HG03342 (cell line): ENCODE results near the gene DSG1.
"Not testable (repeated sequence)": the region's sequence is repeated elsewhere in the genome, so short reads cannot be mapped to it uniquely, and the experiment has no call there.

ENCODE experiments used
- ATAC-seq: cut with Tn5 transposase; IDR thresholded peaks from one replicate; pipeline ENCODE4 v1.9.1; 2021; ENCODE audit warnings: mild to moderate bottlenecking, moderate library complexity; ENCODE audit not compliant: unreplicated experiment

Gene DSG1

DNA sequence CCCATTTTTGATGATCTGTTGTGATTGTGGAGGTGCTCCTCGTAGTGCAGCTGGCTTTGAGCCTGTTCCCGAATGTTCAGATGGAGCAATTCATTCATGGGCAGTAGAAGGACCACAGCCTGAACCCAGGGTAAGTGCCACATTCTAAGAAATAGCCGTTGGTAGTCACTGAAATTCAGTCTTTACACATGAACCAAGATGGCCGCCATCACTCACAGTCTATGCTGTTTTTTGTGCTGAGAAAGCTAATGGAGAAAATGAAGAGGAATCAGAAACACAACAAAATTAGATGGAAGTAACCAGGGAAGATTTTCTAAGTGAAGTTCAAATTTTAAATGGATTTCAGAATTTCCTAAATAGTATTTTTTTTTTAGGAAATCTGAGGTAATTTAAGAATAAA is 25.5 kb downstream of the DSG1 start:
- no peak for ATAC-seq

GRCh38 chr18:31353336-31353735 is 35.4 kb downstream of the DSG1 start:
- ATAC-seq, result not testable (repeated sequence)

GRCh38 chr18:31354990-31355389 is 37.0 kb downstream of the DSG1 start:
- ATAC-seq, result no peak

- ATAC-seq, result no peak
These were observed 38.1 kb downstream of the DSG1 start for GRCh38 chr18:31356025-31356424.

DNA sequence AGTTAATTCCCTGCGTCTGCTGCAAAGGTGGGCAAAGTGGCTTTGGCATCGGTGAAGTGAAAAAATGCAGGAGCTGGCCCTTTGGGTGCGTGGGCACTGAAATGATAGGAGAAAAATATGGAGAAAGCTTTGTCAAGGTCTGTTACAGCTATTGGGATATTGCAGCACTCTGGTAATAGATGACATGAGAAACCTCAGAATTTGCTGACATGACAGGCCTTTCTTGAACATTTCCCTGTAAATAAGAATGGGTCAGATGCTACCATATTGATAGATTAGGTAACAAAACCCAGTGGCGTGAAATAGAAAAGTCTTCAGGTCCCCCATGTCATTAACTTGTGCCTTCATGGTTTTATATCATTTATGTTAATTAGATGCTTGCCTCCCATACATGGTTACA is 46.2 kb downstream of the DSG1 start:
- no peak for ATAC-seq

DNA sequence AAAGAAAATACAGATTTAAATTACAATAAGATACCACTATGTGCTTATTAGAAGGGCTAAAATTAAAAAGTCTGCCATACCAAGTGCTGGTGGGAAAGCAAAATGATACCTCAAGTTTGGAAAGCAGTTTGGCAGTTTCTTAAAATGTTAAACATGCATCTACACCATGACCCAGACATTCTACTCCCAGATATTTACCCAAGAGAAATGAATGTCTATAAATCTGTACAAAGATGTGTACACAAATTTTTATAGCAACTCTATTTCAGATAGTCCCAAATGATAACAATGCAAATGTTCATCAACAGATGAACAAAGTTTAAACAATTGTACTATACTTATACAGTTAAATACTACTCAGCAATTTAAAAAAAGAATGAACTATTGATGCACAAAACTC is 51.5 kb downstream of the DSG1 start:
- no peak for ATAC-seq

GRCh38 chr18:31371989-31372388 is 54.0 kb downstream of the DSG1 start:
- no peak for ATAC-seq

DNA sequence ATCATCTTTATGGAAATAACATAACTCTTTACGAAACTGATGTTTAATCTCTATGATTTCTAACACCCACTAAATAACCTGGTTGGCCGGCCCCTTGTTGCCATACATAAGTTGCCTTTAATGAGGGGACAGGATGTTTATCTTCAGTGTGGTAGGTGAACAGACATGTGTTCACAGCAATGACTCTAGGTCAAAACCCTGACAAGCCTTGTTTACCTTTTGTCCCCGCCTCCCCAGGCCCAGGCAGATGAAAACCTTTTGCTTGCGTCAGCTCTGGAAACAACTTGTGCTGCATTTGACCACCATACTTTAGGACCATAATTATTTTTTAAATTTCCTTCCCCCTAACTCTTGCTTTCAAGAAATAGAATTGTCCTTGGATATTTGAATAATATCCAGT is 55.7 kb downstream of the DSG1 start:
- no peak for ATAC-seq

GRCh38 chr18:31376477-31376876 is 58.5 kb downstream of the DSG1 start, which contains the start of gene DSG4:
Gene DSG4 (plus strand): TSS chr18:31376777. CDS start chr18:31376912, 135 bp downstream.
- ATAC-seq, result no peak

DNA sequence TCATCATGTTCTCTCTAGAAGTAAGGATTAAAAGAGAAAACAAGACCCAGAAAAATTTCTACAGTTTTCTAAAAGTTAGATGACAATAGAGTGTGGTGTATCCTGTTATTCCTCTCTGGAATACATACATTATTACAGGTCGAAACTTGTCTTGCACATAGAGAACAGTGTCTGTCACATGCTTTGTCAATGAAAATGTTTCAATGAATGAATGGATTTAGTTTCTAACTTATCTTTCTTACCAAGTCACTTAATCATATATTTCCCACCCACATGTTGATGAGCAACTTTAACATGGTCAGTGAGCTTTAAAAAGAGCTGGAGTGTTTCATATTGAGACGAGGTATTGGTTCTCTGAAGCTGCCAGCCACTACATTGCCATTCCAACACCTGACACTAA is 63.0 kb downstream of the DSG1 start:
- no peak for ATAC-seq

DNA sequence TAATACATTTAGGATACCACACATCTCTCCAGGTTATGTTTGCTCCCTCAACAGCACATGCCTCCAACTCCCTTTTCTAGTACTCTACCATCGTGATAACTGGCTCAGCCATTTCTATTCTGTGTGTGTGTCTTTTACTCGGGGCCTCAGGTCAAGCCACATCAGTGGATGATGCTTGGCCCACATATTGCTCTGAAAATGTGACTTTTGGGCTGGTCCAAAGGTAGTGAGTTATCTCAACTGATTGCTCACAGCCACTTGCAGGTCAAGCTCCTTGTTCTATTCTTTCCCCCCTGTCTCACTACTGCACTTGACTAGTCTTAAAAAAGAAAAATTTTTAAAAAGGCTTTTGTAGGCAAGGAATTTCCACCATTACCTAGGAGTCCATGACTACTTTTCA is 64.1 kb downstream of the DSG1 start:
- no peak for ATAC-seq

DNA sequence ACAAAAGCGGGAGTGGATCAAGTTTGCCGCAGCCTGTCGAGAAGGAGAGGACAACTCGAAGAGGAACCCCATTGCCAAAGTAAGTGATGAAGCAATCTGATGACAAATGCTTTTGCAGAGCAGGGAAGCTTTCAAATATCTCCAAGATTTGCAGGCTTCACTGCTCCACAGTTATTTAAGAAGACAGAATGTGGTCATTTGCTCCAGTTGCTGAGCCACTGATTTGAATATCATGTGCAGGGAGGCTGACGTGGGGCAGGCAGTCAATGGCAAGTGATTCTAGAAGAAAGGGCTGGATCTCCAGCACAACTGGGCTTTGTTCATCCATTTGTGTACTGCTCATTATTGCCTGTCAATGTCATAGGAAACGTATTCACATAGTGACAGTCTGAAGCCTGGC is 68.8 kb downstream of the DSG1 start:
- ATAC-seq, result no peak

DNA sequence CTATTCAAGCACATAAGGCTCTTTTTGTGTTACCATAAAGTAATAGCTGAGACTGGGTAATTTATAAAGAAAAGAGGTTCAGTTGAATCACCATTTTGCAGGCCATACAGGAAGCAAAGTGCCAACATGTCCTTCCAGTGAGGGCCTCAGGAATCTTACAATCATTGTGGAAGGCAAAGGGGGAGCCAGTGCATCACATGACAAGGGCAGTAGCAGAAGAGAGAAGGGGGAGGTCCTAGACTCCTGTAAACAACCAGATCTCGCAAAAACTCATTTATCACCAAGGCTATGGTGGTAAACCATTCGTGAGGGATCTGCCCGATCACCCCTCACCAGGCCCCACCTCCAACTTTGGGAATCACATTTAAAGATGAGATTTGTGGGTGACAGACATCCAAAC is 75.3 kb downstream of the DSG1 start:
- no peak for ATAC-seq

DNA sequence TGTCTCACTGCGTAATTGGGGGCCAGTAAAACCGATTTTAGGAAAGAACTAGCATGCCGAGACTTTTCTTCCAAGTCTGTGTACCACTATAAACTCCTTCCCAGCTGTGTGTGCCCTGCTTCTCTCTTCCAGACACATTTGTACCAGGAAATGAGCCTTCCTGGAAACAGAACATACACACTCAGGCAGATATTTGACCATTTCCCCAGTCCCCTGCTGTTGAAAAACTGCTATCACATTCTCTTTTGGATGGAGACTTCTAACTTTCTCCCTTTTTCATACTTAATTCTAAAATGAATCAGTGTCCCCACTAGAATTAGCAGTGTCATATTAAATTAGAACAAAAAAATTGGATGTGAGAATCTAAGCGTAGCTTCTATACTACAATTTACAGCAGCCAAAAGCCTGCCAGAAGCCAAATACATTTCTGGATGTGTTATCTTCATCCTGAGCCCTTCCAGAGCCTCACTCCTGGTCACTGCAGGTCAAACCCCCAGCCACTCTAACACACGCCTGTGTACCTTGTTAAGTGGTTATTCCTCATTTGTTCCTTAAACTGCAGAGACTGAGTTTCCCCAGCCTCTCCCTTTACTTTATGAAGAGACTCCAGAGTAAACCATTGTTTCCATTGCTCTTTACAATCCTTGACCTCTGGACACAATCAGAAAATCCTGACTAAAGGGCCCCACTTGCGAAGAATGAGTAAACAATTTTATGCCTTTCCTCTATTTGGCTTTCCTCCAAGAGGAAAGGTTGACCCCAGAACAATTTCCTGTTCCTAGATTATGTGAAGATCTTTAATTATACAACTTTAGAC is 79.0 kb downstream of the DSG1 start:
- ATAC-seq, result no peak

DNA sequence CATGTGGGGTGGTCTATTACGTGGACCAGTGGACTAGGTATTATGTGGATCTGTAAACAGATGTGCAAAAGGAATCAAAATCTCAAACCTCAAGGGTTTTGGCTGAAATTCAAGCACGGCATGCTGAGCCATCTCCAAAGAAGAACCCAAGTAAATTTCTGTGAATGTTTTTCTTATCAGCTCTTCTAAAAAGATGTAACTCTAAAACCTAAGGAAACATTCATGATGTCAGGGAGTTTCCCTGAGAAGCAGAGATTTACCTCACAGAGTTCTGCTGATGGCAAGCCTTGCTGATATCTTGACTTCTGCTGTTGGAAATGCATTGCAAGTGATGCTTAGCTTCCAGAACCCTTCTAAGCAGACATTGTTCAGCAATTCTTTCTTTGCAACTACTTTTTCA is 80.2 kb downstream of the DSG1 start:
- ATAC-seq, result no peak

GRCh38 chr18:31399306-31400032 is 81.5 kb downstream of the DSG1 start:
- ATAC-seq, result no peak

DNA sequence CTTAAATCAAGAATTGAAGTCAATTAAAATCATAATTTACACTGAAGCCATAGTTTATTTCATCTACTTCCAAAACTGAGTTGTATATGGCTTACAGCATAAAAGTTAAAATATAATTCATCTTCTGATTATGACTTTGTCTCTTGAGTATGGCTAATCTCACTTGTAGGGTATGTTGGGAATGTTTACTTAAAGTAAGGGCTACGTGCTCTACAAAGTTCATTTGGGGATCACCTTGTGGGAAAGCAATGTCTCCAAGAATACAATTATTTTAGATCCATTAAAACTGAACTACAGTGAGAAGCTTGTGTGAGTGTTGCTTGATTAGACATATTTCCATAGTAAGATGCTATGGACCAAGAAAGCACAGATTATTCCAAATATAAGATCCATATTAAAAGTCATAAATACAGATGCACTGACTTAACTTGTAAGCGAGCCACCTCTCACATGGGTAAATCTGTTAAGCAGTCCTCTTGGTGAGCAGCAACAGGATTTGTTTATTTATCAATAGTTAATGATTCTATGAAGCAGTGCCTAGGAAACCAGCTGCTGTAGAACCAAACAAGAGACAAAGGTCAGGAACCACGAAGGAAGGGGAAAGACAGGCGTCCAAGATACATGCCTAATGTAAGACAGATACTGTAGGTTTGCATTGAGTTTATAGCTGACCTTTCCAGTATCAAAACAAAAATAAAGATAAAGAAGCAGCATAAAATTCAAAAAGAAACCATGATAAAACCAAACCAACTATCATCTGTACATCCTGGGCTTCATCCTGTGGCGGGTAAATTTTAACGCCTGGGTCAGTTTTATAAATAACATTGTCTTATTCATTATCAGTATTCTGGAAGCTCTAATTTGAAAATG is 83.4 kb downstream of the DSG1 start:
- ATAC-seq, result no peak

DNA sequence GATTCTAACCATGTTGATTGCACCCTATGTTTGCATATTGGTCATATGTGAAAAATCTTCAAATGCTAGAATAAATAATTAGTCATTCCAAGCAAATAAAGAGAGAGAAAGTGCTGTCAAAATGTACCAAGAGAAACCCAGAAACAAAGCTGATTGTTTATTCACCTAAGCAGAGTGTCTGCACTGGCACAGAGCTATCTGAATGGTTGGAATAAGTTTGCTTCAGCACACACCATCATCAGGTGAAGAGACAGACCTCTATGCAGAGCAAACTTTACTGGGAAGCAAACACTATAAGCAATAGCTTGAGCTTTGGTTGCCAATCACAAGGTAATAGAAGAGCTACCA is 84.0 kb downstream of the DSG1 start:
- no peak for ATAC-seq

DNA sequence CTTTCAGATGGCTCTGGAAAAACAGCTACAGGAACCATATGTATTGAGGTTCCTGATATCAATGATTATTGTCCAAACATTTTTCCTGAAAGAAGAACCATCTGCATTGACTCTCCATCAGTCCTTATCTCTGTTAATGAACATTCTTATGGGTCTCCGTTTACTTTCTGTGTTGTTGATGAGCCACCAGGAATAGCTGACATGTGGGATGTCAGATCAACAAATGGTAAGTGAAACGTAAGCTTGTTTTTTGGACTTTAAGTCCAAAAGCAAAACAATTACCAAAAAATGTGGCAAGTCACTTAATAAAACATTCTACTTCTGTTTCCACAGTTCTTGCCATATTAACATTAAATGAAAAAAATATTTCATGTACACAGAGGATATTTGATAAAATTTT is 85.4 kb downstream of the DSG1 start:
- ATAC-seq, result no peak
